Mesenchymal stem cell (in vitro differentiated cells and primary cell): Measurements from ENCODE around the gene DNAH10.

Source experiments
- DNase-seq: peaks from one replicate; pipeline ENCODE4 v3.0.0-alpha.2; 2013
- H2AFZ ChIP-seq: one replicate; pipeline ENCODE4 v1.6.1; 2013; ENCODE audit warnings: low read depth, mild to moderate bottlenecking, control low read depth, inconsistent platforms, low read length, moderate library complexity
- H2AK5ac ChIP-seq: 2 replicates; pipeline ENCODE4 v1.6.1; 2013; ENCODE audit warnings: low read length, moderate library complexity, mild to moderate bottlenecking, inconsistent platforms; ENCODE audit not compliant: severe bottlenecking
- H2BK120ac ChIP-seq: one replicate; pipeline ENCODE4 v1.6.1; 2013; ENCODE audit warnings: low read depth, mild to moderate bottlenecking, inconsistent platforms, low read length, moderate library complexity
- H2BK12ac ChIP-seq, 2 experiments: one replicate each; pipeline ENCODE4 v1.6.1; 2013; ENCODE audit warnings: inconsistent platforms in 2 of 2, low read length in 2 of 2, mild to moderate bottlenecking in 2 of 2, moderate library complexity in 2 of 2, control low read depth in 1 of 2
- H2BK15ac ChIP-seq: one replicate; pipeline ENCODE4 v1.6.1; 2013; ENCODE audit warnings: mild to moderate bottlenecking, low read depth, inconsistent platforms; ENCODE audit not compliant: poor library complexity, severe bottlenecking
- H2BK5ac ChIP-seq: 2 replicates; pipeline ENCODE4 v1.6.1; 2013; ENCODE audit warnings: low read depth, mild to moderate bottlenecking, low read length, control low read depth, inconsistent platforms; ENCODE audit not compliant: poor library complexity, severe bottlenecking
- H3K14ac ChIP-seq, 2 experiments: one replicate each; pipeline ENCODE4 v1.6.1; 2013; ENCODE audit warnings: inconsistent platforms in 2 of 2, low read length in 2 of 2, control low read depth in 1 of 2, mild to moderate bottlenecking in 1 of 2, moderate library complexity in 1 of 2
- H3K18ac ChIP-seq, 2 experiments: one replicate each; pipeline ENCODE4 v1.6.1; 2013; ENCODE audit warnings: inconsistent platforms in 2 of 2, low read length in 2 of 2, control low read depth in 1 of 2, low read depth in 1 of 2, mild to moderate bottlenecking in 1 of 2
- H3K23ac ChIP-seq, 2 experiments: one replicate each; pipeline ENCODE4 v1.6.1; 2013; ENCODE audit warnings: inconsistent platforms in 2 of 2, low read length in 2 of 2, mild to moderate bottlenecking in 2 of 2, moderate library complexity in 2 of 2, control low read depth in 1 of 2
- H3K27ac ChIP-seq: 2 replicates; pipeline ENCODE4 v1.5.1; 2013; ENCODE audit warnings: mild to moderate bottlenecking, moderate library complexity, low read length, control low read depth, inconsistent platforms; ENCODE audit not compliant: poor library complexity, severe bottlenecking
- H3K27me3 ChIP-seq, 2 experiments: 2 replicates each; pipeline versions ENCODE4 v1.6.1 to v1.7.0; 2013; ENCODE audit warnings: low read length in 2 of 2, mild to moderate bottlenecking in 2 of 2, moderate library complexity in 2 of 2, control low read depth in 1 of 2, inconsistent platforms in 1 of 2; ENCODE audit not compliant: control insufficient read depth in 1 of 2, insufficient read depth in 1 of 2
- H3K36me3 ChIP-seq, 2 experiments: 2 replicates each; pipeline versions ENCODE4 v1.6.1 to v1.7.0; 2013; ENCODE audit warnings: low read length in 2 of 2, control low read depth in 1 of 2, inconsistent platforms in 1 of 2, low read depth in 1 of 2, mild to moderate bottlenecking in 1 of 2; ENCODE audit not compliant: insufficient read depth in 2 of 2, control insufficient read depth in 1 of 2
- H3K4ac ChIP-seq, 2 experiments: one replicate each; pipeline ENCODE4 v1.6.1; 2013; ENCODE audit warnings: inconsistent platforms in 2 of 2, low read length in 2 of 2, mild to moderate bottlenecking in 2 of 2, moderate library complexity in 2 of 2, control low read depth in 1 of 2, low read depth in 1 of 2
- H3K4me1 ChIP-seq: 2 replicates; pipeline ENCODE4 v1.6.1; 2013; ENCODE audit warnings: low read depth, low read length, control low read depth; ENCODE audit not compliant: control insufficient read depth, insufficient read depth
- H3K4me2 ChIP-seq: 2 replicates; pipeline ENCODE4 v1.6.1; 2013; ENCODE audit warnings: low read length, mild to moderate bottlenecking, inconsistent platforms; ENCODE audit not compliant: poor library complexity, severe bottlenecking
- H3K4me3 ChIP-seq, 2 experiments: 2 replicates each; pipeline versions ENCODE4 v1.5.1 to v1.7.0; 2013; ENCODE audit warnings: low read length in 2 of 2, mild to moderate bottlenecking in 2 of 2, control low read depth in 1 of 2, low read depth in 1 of 2; ENCODE audit not compliant: insufficient read depth in 1 of 2
- H3K79me1 ChIP-seq: replicated peaks from 2 replicates; pipeline ENCODE4 v1.6.1; 2013; ENCODE audit warnings: mild to moderate bottlenecking, control low read depth, low read length, inconsistent platforms; ENCODE audit not compliant: poor library complexity, severe bottlenecking
- H3K9ac ChIP-seq: 2 replicates; pipeline ENCODE4 v1.7.0; 2013; ENCODE audit warnings: mild to moderate bottlenecking, low read length, moderate library complexity
- H3K9me3 ChIP-seq: 2 replicates; pipeline ENCODE4 v1.7.0; 2013; ENCODE audit warnings: mild to moderate bottlenecking, low read length; ENCODE audit not compliant: control insufficient read depth
- H4K8ac ChIP-seq: one replicate; pipeline ENCODE4 v1.6.1; 2013; ENCODE audit warnings: inconsistent platforms, mild to moderate bottlenecking, low read length, moderate library complexity
- H4K91ac ChIP-seq: one replicate; pipeline ENCODE4 v1.6.1; 2013; ENCODE audit warnings: mild to moderate bottlenecking, low read length, inconsistent platforms
- WGBS: methylation state at CpG from one replicate; pipeline ENCODE4 v1.1.7; 2013; ENCODE audit warnings: mixed read lengths; 5-methylcytosine and 5-hydroxymethylcytosine counted together

Gene DNAH10

DNA sequence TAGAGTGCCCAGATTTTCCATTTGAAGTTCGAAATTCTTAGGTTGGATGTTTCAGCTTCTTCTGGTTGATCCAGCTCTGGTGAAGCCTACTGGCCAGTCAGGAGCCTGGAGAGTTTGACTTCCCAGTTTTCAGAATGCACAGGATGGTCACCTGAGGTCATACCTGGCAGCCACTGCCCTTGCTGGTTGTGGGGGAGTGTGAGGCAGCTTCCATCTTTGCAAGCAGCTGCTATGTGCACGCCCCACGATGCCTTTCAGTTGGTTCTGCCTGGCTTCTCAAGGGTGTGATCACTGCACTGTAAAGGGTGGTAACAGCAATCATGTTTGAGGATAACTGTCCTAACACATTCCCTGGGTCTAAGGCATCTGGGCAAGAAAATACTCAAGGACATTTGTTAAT, 195.1 kb downstream of the DNAH10 start:
- no peak overlapping the region for H4K91ac ChIP-seq
- H2AK5ac ChIP-seq: no peak overlapping the region
- H3K27ac ChIP-seq: no peak overlapping the region
- H3K18ac ChIP-seq: no peak overlapping the region
- no peak overlapping the region for H2BK12ac ChIP-seq
- H3K27me3 ChIP-seq: no peaks in the 10 kb centered on the region
- no peak overlapping the region for H3K4ac ChIP-seq
- no peak overlapping the region for H2BK120ac ChIP-seq
- no peak overlapping the region for H3K23ac ChIP-seq
- H2AFZ ChIP-seq: no peak overlapping the region
- H3K9me3 ChIP-seq: no peaks in the 10 kb centered on the region
- H2BK15ac ChIP-seq: no peak overlapping the region
- DNase-seq: no peak
- no peak overlapping the region for H2BK5ac ChIP-seq
- no peak overlapping the region for H3K4me3 ChIP-seq
- H3K36me3 ChIP-seq: peaks cover 5 to 9% of the 10 kb centered on the region in 2 experiments
- 72% methylated on average over 3 of the region's 3 CpGs for WGBS
- H4K8ac ChIP-seq: no peak overlapping the region
- H3K4me1 ChIP-seq: no peaks in the 10 kb centered on the region
- H3K79me1 ChIP-seq: peaks cover 24% of the 10 kb centered on the region
- no peak overlapping the region for H3K4me2 ChIP-seq
- H3K9ac ChIP-seq: no peak overlapping the region
- no peak overlapping the region for H3K14ac ChIP-seq

DNA sequence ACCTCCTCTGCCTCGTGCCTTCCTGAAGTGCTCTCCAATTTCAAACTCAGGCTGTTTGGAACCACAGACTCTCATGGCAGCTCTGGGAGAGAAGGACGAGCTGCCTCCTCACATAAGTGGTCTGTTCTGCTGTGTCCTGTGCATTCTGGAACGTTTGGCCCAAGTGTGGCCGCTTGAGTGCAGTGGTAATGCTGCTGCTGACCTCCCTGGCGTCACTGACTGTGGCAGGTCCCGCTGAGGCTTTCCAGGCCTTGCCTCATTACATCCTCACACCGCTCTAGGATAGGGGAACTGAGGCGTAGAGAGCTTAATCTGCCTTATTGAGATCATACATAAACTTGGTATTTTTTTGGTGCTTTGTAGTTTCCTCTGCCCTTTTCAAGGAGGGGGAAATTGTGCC, 196.4 kb downstream of the DNAH10 start:
- no peak overlapping the region for H3K9ac ChIP-seq
- H2BK12ac ChIP-seq: no peak overlapping the region
- H3K4me3 ChIP-seq: no peak overlapping the region
- H3K4ac ChIP-seq: no peak overlapping the region
- peaks cover 9 to 10% of the 10 kb centered on the region in 2 experiments for H3K36me3 ChIP-seq
- H2AK5ac ChIP-seq: no peak overlapping the region
- H3K9me3 ChIP-seq: no peaks in the 10 kb centered on the region
- peaks cover 4% of the 10 kb centered on the region for H3K4me1 ChIP-seq
- H4K91ac ChIP-seq: no peak overlapping the region
- no peak overlapping the region for H3K27ac ChIP-seq
- no peak overlapping the region for H2BK120ac ChIP-seq
- DNase-seq: peak; percentile 66
- H3K27me3 ChIP-seq: no peaks in the 10 kb centered on the region
- WGBS: 67% methylated on average over 8 of the region's 8 CpGs
- H3K18ac ChIP-seq: no peak overlapping the region
- H4K8ac ChIP-seq: no peak overlapping the region
- no peak overlapping the region for H3K23ac ChIP-seq
- H2AFZ ChIP-seq: no peak overlapping the region
- H2BK5ac ChIP-seq: no peak overlapping the region
- H3K79me1 ChIP-seq: peaks cover 32% of the 10 kb centered on the region
- H2BK15ac ChIP-seq: no peak overlapping the region
- no peak overlapping the region for H3K4me2 ChIP-seq
- H3K14ac ChIP-seq: no peak overlapping the region

DNA sequence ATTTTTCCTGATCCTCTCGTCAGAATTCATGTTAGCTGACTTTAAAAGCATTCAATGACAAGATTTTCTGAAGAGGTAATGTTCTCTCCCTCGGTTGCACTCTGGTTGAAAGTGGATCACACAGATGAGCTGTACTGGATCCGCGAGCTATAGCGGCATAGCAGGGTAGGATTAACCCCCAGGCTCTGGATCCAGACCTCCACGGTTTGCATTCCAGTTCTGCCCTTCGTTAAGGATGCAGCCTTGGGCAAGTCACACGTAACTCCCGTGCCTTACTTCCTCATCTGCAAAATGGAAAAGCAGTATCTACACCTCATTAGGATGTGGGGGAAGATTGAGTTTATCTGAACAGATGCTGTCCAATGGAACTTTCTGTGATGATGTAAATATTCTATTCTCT, 196.8 kb downstream of the DNAH10 start:
- no peak overlapping the region for H4K91ac ChIP-seq
- peaks cover 9 to 10% of the 10 kb centered on the region in 2 experiments for H3K36me3 ChIP-seq
- no peak overlapping the region for H3K9ac ChIP-seq
- H2BK12ac ChIP-seq: no peak overlapping the region
- H3K27me3 ChIP-seq: no peaks in the 10 kb centered on the region
- H3K4me2 ChIP-seq: no peak overlapping the region
- peaks cover 4% of the 10 kb centered on the region for H3K4me1 ChIP-seq
- H4K8ac ChIP-seq: no peak overlapping the region
- H2AFZ ChIP-seq: no peak overlapping the region
- H3K27ac ChIP-seq: no peak overlapping the region
- no peak overlapping the region for H2AK5ac ChIP-seq
- no peak for DNase-seq
- H3K9me3 ChIP-seq: no peaks in the 10 kb centered on the region
- WGBS: 88% methylated on average over 9 of the region's 9 CpGs
- peaks cover 34% of the 10 kb centered on the region for H3K79me1 ChIP-seq
- H2BK120ac ChIP-seq: no peak overlapping the region
- no peak overlapping the region for H2BK5ac ChIP-seq
- H3K4ac ChIP-seq: no peak overlapping the region
- H3K18ac ChIP-seq: no peak overlapping the region
- no peak overlapping the region for H3K4me3 ChIP-seq
- no peak overlapping the region for H3K23ac ChIP-seq
- no peak overlapping the region for H2BK15ac ChIP-seq
- no peak overlapping the region for H3K14ac ChIP-seq

DNA sequence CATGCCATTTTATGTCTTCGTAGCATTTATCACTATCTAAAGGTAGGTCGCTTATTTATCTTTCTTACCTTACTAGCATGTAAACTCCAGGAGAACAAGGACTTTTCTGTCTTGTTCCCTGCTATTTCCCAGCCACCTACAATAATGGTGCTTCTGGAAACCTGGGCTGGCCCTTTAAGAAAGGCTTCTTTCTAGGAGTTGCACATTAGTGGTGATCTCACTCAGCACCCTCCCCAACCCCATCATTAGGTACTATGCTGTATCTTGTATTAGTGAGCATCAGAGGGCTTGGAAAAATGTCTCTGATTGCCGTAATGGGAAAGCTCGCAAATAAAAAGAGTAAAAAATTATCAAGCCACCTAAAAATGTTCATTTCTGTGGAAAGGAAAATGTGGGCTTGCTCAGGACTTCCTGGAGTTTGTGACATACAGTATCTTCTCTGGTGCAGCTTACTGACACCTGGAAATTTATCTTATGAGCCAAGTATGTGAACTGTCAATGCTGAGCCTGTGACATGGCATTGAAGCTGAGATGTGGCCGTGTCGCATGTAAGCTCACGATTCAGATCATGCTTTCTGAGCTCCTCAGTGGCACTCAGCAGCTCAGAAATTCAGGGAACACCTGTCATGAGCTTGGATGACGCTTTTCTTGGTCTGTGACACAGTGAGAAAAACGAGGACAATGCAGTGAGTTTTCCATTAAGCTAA, 198.1 kb downstream of the DNAH10 start:
- WGBS: 96% methylated on average over 7 of the region's 9 CpGs
- no peak overlapping the region for H3K4me3 ChIP-seq

More for the DNA sequence above, 198.1 kb downstream of the DNAH10 start:
- Histone ChIP-seq H3K27me3 (no peaks in the 10 kb centered on the region), H2BK120ac (no peak overlapping the region), H3K27ac (no peak overlapping the region), H3K4me1 (peaks cover 4% of the 10 kb centered on the region), H2AFZ (no peak overlapping the region), H2BK12ac (no peak overlapping the region), H4K91ac (no peak overlapping the region), H3K4ac (no peak overlapping the region), H3K9ac (no peak overlapping the region), H4K8ac (no peak overlapping the region), H3K36me3 (peaks cover 8 to 9% of the 10 kb centered on the region in 2 experiments), H2AK5ac (no peak overlapping the region), H2BK5ac (no peak overlapping the region), H3K4me2 (no peak overlapping the region), H2BK15ac (no peak overlapping the region), H3K18ac (no peak overlapping the region), H3K79me1 (peaks cover 28% of the 10 kb centered on the region), H3K14ac (no peak overlapping the region), H3K9me3 (no peaks in the 10 kb centered on the region), H3K23ac (no peak overlapping the region)
- no peak for DNase-seq
